Subcutaneous abdominal adipose tissue (tissue), 5 donors: ENCODE measurements around the gene VAV3.

Experiments
- H3K27ac ChIP-seq: one replicate; pipeline ENCODE4 v1.7.0; 2013; ENCODE audit warnings: low read depth, mild to moderate bottlenecking, inconsistent platforms, low read length, moderate library complexity
- H3K27me3 ChIP-seq, 5 donors: one replicate each; pipeline ENCODE4 v1.7.0; 2013; ENCODE audit warnings: low read length in 5 of 5, inconsistent platforms in 1 of 5; ENCODE audit not compliant: control insufficient read depth in 5 of 5, insufficient read depth in 4 of 5
- H3K36me3 ChIP-seq, 5 donors: one replicate each; pipeline ENCODE4 v1.7.0; 2013; ENCODE audit warnings: low read length in 5 of 5; ENCODE audit not compliant: control insufficient read depth in 5 of 5, insufficient read depth in 5 of 5
- H3K4me1 ChIP-seq, 5 donors: one replicate each; pipeline ENCODE4 v1.7.0; 2013; ENCODE audit warnings: low read length in 5 of 5, mild to moderate bottlenecking in 3 of 5, moderate library complexity in 1 of 5; ENCODE audit not compliant: control insufficient read depth in 5 of 5, insufficient read depth in 5 of 5
- H3K4me3 ChIP-seq, 5 donors: one replicate each; pipeline ENCODE4 v1.7.0; 2013; ENCODE audit warnings: low read length in 5 of 5, low read depth in 1 of 5
- H3K9ac ChIP-seq, 5 donors: one replicate each; pipeline ENCODE4 v1.7.0; 2013; ENCODE audit warnings: low read length in 5 of 5, mild to moderate bottlenecking in 4 of 5, moderate library complexity in 3 of 5
- H3K9me3 ChIP-seq, 5 donors: one replicate each; pipeline ENCODE4 v1.7.0; 2013; ENCODE audit warnings: low read length in 5 of 5; ENCODE audit not compliant: control insufficient read depth in 5 of 5
- donor health status: healthy.
- donor health status: healthy.
- donor health status: healthy.
- donor health status: healthy.
- donor health status: healthy.

The VAV3 gene

DNA sequence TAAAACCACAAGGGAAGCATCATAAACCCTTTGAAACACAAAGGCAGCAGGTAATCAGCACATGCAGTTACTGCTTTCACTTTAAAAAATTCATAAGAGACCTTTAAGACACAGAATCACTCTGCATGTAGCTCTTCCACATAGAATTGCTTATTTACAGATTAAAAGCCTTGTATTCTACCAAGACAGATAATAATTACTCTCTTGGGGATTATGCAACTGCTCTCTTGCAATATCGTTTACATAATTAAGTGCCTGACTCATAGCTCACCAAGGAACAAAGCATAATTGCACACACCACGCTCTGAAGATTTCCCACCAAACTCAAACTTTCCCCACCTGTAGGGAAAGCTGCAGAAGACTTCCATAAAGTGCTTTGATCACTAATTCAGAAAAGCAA lies 87.9 kb downstream of the VAV3 start:
- Histone ChIP-seq H3K27ac (no peak overlapping the region), H3K4me3 (peak overlapping the region in 1 of 5 donors; percentile 6), H3K36me3 (no peaks in the 10 kb centered on the region), H3K4me1 (peaks cover 0 to 17% (median 14%) of the 10 kb centered on the region in 5 donors), H3K27me3 (no peaks in the 10 kb centered on the region), H3K9me3 (peaks cover 0 to 3% (median 0%) of the 10 kb centered on the region in 5 donors), H3K9ac (no peak overlapping the region)

DNA sequence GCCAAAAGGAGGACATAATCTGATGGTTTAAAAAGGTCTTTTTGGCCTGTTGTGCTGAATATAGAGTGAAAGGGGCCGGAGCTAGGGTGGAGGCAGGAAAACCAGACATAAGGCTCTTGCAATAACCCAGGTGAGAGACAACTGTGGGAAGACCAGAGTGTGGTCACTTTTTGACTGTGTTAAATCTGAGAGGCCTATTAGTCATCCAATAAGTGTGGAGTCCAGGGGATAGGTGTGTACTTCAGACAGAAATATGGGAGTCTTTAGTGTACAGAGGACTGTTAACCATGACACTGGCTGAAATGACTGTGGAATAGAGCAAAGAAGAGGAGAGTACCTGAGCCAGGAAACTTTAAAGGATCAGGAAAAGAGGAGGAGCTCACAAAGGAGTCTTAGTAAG lies 89.3 kb downstream of the VAV3 start:
- Histone ChIP-seq H3K9me3 (peaks cover 0 to 3% (median 0%) of the 10 kb centered on the region in 5 donors), H3K9ac (no peak overlapping the region), H3K27ac (no peak overlapping the region), H3K4me1 (peaks cover 0 to 17% (median 14%) of the 10 kb centered on the region in 5 donors), H3K27me3 (no peaks in the 10 kb centered on the region), H3K4me3 (no peak overlapping the region), H3K36me3 (no peaks in the 10 kb centered on the region)

DNA sequence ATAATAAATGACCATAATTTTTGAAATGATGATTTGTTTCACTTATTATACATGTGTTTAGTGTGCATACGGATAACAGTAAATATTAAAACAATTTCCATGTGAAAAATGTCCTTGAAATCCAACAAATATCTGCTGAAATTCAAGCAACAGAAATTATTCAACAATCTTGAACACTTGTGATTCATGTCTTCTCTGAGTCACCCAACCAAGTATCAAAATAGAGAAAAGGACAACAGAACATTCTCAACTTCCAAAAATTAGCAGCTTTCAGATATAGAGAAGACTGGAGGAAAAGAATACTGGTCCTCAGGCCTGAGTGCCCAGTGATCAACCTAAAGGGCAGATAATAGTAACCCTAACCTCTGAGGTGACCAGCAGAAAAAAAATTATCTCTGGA lies 90.8 kb downstream of the VAV3 start:
- no peaks in the 10 kb centered on the region for H3K36me3 ChIP-seq
- no peaks in the 10 kb centered on the region for H3K27me3 ChIP-seq
- no peak overlapping the region for H3K27ac ChIP-seq
- H3K4me1 ChIP-seq = peaks cover 0 to 17% (median 15%) of the 10 kb centered on the region in 5 donors
- H3K9me3 ChIP-seq = peaks cover 0 to 3% (median 0%) of the 10 kb centered on the region in 5 donors
- H3K4me3 ChIP-seq = no peak overlapping the region
- no peak overlapping the region for H3K9ac ChIP-seq

DNA sequence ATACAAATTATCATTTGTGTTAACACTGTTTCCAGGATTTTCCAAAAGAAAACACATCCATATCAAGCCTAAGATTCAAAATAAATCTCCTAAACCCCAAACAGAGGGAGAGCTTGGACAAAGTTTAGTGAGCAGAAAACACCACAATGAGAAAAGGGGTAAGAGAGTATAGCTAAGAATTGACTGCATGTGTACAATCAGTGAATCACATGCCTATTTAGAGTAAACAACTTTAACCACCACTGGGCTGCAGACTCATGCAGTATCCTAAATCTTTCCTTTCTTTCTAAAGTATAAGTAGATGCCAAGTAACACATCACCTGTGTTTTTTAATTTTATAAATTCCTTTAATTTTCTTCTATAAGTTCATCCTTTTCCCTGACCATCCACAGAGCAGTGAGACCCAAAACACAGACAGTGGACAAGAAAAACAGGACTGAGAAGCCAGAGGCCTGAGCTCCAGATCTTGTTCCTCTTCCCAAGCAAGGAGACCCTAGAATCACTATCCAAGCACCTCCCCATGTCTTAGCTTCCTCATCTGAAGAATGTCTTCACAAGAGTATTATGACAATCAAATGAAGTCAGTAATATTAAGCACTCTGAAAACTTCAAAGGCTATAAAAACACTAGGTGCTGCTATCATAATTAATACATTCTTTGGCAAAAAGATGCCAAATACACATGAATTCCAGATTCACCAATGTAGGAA lies 93.1 kb downstream of the VAV3 start:
- H3K9ac ChIP-seq = no peak overlapping the region
- no peak overlapping the region for H3K27ac ChIP-seq
- peaks cover 0 to 11% (median 4%) of the 10 kb centered on the region in 5 donors for H3K4me1 ChIP-seq
- H3K27me3 ChIP-seq = no peaks in the 10 kb centered on the region
- no peaks in the 10 kb centered on the region for H3K9me3 ChIP-seq
- H3K36me3 ChIP-seq = no peaks in the 10 kb centered on the region
- H3K4me3 ChIP-seq = no peak overlapping the region

DNA sequence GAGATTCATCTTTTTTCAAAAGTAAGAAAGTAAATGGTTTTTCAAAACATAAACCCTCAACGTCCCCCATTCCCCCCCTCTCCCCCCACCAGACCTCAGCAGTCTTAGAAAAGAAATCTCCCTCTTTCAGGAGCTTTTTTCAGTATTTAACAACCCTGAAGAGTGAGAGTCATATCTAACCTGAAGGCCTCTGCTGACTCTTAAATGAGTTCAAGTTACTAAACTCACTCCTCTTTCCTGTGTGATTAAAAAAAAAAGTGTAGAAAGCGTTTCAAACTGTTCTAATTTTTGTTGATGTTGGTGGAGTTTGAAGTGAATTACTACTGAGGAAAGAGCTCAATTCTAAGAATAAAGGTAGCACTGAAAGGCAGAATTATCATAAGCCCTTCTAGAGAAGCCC lies 93.7 kb downstream of the VAV3 start:
- Histone ChIP-seq H3K27ac (no peak overlapping the region), H3K36me3 (no peaks in the 10 kb centered on the region), H3K9me3 (no peaks in the 10 kb centered on the region), H3K4me1 (peaks cover 0 to 6% (median under 1%) of the 10 kb centered on the region in 5 donors), H3K9ac (no peak overlapping the region), H3K4me3 (no peak overlapping the region), H3K27me3 (no peaks in the 10 kb centered on the region)

DNA sequence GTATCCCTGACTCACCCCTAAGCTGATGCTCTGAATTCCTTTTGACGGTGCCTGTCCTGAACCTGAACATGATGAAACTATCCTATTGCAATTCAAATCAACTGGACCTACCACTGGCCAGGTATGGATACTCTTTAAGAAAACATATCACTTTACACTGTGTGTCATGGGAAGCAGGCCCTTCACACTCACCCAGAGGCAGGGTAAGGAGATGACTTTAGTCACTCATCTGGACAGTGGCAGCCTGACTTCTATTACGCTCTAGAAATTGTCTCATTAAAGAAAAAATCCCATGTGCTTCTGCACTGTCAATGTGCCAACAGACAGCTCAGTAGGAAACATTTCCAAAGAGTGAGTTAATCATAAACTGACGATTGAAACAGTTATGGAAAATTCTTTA lies 94.3 kb downstream of the VAV3 start:
- Histone ChIP-seq H3K4me3 (no peak overlapping the region), H3K27me3 (no peaks in the 10 kb centered on the region), H3K9ac (no peak overlapping the region), H3K4me1 (peaks cover 0 to 5% (median 0%) of the 10 kb centered on the region in 5 donors), H3K36me3 (no peaks in the 10 kb centered on the region), H3K27ac (no peak overlapping the region), H3K9me3 (no peaks in the 10 kb centered on the region)

DNA sequence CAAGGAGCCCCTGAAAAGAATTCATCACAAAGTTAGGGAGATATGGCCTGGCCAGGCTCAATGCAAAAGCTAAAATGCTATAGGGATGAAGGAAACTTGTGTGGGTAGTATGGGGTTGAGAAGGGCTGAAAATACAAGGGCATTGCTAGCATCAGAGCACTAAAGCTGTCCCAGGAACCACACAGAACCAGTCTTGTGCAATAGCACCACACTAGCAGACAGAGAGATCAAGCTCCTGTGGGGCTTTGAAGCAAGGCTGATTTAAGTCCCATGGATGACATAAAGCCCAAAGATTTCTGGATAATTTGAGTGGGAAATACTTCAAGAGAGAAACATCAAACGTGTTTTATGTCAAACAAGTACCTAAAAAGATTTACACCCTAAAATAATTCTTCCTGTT lies 97.1 kb downstream of the VAV3 start:
- Histone ChIP-seq H3K9me3 (no peaks in the 10 kb centered on the region), H3K27me3 (no peaks in the 10 kb centered on the region), H3K36me3 (no peaks in the 10 kb centered on the region), H3K27ac (no peak overlapping the region), H3K4me1 (peaks cover 0 to 9% (median 0%) of the 10 kb centered on the region in 5 donors), H3K4me3 (no peak overlapping the region), H3K9ac (no peak overlapping the region)

DNA sequence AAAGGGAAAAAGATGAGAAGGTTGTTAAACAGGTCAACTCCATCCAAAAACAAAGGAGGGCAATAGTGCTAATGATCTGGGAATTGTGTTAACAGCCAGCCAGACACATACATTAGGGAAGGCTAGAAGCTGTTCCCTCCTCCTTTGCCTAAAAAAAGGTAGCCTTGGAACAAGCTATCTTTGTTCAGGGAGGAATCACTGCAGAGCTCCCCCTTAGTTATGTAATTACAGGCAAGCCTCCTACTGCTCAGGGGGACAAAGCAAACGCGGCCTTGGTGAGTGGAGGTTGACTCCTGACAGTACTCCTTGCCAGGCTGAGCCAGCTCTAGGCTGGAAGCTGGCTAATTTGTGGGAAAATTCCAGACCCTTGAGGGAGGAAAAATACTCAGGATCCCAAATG lies 97.6 kb downstream of the VAV3 start:
- Histone ChIP-seq H3K4me3 (no peak overlapping the region), H3K36me3 (no peaks in the 10 kb centered on the region), H3K27ac (no peak overlapping the region), H3K27me3 (no peaks in the 10 kb centered on the region), H3K9ac (no peak overlapping the region), H3K9me3 (no peaks in the 10 kb centered on the region), H3K4me1 (peaks cover 0 to 9% (median 0%) of the 10 kb centered on the region in 5 donors)

DNA sequence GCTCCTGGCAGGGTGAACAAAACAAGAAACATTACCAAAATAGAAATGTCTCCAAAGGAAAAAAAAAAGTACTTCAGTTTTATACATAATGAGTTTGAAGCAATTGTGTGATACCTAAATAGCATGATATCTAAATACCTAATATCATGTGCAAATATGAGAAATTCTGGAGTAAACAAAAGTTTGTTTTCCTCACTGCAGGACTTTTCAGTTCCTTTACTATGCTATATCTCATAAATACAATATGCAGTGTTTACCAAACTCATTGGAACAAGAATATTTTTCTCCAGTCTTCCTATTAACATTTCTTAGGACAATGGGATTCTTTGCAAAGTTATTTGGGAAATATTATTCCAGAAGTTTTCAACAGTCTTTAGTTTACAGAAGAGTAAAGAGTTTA lies 98.1 kb downstream of the VAV3 start:
- Histone ChIP-seq H3K4me1 (peaks cover 0 to 9% (median 0%) of the 10 kb centered on the region in 5 donors), H3K36me3 (no peaks in the 10 kb centered on the region), H3K27ac (no peak overlapping the region), H3K4me3 (no peak overlapping the region), H3K27me3 (no peaks in the 10 kb centered on the region), H3K9ac (no peak overlapping the region), H3K9me3 (peaks cover 0 to 4% (median 0%) of the 10 kb centered on the region in 5 donors)

DNA sequence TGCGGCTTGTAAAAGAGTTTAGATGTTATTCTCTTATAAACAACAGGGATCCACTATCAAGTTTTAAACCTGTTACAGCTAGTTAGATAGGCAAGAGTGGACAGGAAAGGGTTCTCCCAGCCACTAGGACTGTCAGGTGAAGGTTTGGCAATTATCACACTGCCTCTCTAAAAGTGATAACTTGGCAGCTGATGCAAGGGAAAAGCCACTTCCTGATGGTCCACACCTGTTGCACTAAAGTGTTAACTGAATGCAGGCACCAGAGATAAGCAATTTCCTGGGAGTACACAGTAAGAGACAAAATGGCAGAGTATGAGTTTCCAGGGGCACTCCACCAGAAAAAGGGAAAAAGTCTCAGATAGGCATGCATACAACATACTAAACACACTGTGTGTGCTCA lies 99.4 kb downstream of the VAV3 start:
- no peaks in the 10 kb centered on the region for H3K36me3 ChIP-seq
- no peak overlapping the region for H3K4me3 ChIP-seq
- no peak overlapping the region for H3K27ac ChIP-seq
- no peaks in the 10 kb centered on the region for H3K27me3 ChIP-seq
- H3K4me1 ChIP-seq = peaks cover 0 to 9% (median 0%) of the 10 kb centered on the region in 5 donors
- H3K9ac ChIP-seq = no peak overlapping the region
- peaks cover 0 to 4% (median 0%) of the 10 kb centered on the region in 5 donors for H3K9me3 ChIP-seq
